MM.1S (cell line): ENCODE results near the gene FKBP3.

ENCODE experiments used
- CTCF ChIP-seq: fragments of 300-600 bp; sonication (generic); IDR thresholded peaks from 2 replicates; pipeline ENCODE4 v1.5.1; 2016; ENCODE audit warnings: antibody characterized with exemption, low read length, mixed read lengths
- EZH2 ChIP-seq: fragments of 300-600 bp; sonication (generic); optimal IDR thresholded peaks from 2 replicates; pipeline ENCODE3; 2017; ENCODE audit warnings: low read depth, mild to moderate bottlenecking, antibody characterized with exemption, low read length, mixed read lengths

- TF ChIP-seq CTCF = no peak
- TF ChIP-seq EZH2 = no peak
Observed at GRCh38 chr14:45181806-45182205, 47.5 kb upstream of the FKBP3 start.
